T47D (cell line): ENCODE data around the gene GRIA1.

Experiments used
- DNase-seq, 2 experiments: peaks; one replicate each; pipeline versions ENCODE4 v3.0.0 to v3.0.0-alpha.2; 2011 to 2012; ENCODE audit warnings: low read depth in 1 of 2, low spot score in 1 of 2
- JUND ChIP-seq: IDR thresholded peaks from 2 replicates; pipeline ENCODE4 v1.6.1; 2012; ENCODE audit warnings: low read depth
- in situ Hi-C: cut with HindIII; loops from 2 replicates; pipeline ENCODE4 v1.10.0; 2016; ENCODE audit warnings: low sequenced_read_pairs, low pct_unique_long_range_greater_than_20kb

The GRIA1 gene

GRCh38 chr5:153610811-153611210 is 120.3 kb downstream of the GRIA1 start:
- in situ Hi-C loops, result no loop called here

GRCh38 chr5:153613144-153613543 is 122.7 kb downstream of the GRIA1 start:
- no peak for DNase-seq
- TF ChIP-seq JUND, result no peak
- in situ Hi-C loops, result no loop called here

More at GRCh38 chr5:153610811-153611210, 120.3 kb downstream of the GRIA1 start:
- TF ChIP-seq JUND, result no peak
- DNase-seq, result no peak

DNA sequence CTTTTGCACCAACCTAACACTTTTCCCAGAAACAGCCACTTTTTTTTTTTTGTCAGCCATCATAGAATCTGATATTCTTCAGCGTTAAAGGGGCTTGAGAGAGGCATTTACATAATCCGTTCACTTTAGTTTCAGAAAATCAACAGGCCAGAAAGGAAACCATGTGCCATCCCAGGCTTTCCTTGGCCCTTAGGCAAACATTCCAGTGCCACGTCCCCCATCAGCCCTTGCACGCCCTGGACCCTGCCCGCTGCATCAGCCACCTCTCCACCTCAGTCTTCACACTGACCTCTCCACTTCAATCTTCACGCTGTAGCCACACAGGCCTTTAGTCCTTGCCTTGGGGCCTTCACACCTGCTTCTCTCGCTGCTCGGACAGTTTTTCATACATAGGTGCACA is 123.2 kb downstream of the GRIA1 start:
- no peak for DNase-seq
- in situ Hi-C loops, result no loop called here
- no peak for TF ChIP-seq JUND

DNA sequence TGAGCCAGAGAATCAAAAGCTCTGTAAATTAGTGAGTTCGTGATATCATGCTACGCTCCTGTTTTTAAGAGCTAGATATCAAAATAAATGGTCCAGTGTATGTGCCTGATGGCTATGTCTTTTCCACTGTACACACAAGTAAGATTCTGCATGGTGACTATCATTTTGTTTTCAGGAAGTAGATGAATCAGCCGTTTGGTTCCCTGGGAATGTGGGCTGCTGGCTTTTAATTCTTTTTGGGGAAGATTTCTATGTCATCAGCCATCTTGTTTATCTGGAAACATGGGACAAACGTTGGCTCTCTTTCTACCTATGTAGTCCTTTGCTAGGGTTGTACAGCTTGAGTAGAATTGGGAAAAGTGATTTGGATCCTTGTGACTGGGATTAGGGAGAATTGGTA is 126.7 kb downstream of the GRIA1 start:
- DNase-seq, result no peak
- TF ChIP-seq JUND, result no peak
- in situ Hi-C loops, result no loop called here

- in situ Hi-C loops, result no loop called here
- TF ChIP-seq JUND, result no peak
- DNase-seq, result no peak
Measured at GRCh38 chr5:153618307-153618706, 127.8 kb downstream of the GRIA1 start.

DNA sequence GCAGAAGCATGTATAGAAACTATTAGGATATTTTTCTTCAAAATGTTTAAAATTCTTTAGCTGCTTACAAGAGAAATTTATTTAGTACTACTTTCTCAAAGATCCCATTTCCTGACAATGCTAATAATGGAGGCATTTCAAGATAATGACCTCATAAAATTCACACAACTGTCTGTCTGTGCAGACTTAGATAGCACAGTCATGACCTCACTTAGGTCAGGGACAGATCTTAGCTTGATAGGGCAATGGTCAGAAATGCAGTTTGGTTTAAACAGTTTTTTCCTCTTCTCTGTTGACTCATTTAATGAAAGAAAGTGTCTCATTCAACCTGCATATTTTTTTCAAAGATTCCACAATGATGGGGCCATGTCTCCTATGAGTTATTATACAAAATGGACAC is 128.4 kb downstream of the GRIA1 start:
- no peak for DNase-seq
- in situ Hi-C loops, result no loop called here

DNA sequence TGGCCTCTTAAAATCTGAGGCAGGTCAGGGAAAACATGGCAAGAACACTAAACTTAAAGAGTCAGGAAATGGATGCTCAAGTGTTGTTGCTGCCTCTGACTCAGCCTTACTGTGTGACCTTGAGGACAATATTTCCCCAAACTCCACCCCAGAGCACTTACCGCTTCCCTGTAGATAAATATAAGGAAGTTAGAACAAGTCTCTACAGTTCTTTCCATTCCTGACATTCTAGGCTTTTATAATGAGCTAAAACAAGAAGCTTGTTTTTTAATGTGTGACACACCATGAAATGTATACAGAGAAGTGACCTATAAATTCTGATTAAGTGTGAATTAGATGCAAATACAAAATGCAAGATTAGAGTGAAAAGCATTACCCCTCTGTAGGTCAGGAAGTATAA is 129.3 kb downstream of the GRIA1 start:
- in situ Hi-C loops, result no loop called here
- no peak for TF ChIP-seq JUND
- no peak for DNase-seq

More for the DNA sequence above, 128.4 kb downstream of the GRIA1 start:
- TF ChIP-seq JUND, result no peak

- DNase-seq, result no peak
- no peak for TF ChIP-seq JUND
- in situ Hi-C loops, result no loop called here
Measured at GRCh38 chr5:153623124-153623523, 132.7 kb downstream of the GRIA1 start.

- in situ Hi-C loops, result no loop called here
- no peak for TF ChIP-seq JUND
- no peak for DNase-seq
Measured at GRCh38 chr5:153623751-153624450, 133.4 kb downstream of the GRIA1 start.

DNA sequence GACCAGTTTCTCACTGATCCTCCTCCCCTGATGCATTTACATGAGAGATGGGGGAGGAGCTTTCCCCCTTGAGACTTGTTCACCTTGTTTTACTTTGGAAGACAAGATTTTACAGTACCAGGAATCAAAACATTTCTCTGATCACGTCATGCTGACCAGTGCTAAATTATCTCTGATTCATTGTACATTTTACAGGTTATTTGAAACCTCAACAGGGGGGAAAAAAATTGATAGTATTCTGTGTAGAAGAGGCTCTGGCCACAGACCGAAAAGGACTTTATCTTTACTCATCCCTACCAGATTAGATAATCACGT is 133.9 kb downstream of the GRIA1 start:
- in situ Hi-C loops, result no loop called here

DNA sequence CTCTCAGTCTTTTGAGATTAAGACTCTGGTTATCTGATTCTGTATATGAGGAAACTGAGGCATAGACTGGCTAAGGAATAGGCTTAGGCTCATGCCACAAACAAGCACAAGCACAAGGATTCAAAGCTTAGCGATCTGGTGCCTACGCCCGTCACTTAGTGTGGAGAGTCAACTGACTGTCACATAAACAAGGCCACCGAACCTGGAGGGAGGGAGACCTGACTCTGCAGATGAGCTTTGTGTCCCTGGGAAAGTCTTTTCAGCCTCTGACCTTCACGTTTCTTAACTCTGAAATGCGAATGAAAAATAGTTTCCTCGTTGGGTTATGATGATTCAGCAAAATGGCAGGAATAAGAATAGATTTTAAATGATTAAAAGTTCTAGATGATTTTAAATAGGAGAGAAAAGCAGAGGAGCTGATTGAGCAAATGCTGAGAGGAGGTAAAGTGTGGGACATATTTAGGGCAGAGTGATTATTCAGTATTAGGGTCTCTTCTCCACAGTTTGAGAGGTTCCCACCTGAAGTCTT is 135.4 kb downstream of the GRIA1 start:
- TF ChIP-seq JUND, result no peak
- in situ Hi-C loops, result no loop called here
- DNase-seq, result no peak

More for the DNA sequence above, 133.9 kb downstream of the GRIA1 start:
- TF ChIP-seq JUND, result no peak
- DNase-seq, result no peak

GRCh38 chr5:153626836-153627235 is 136.4 kb downstream of the GRIA1 start:
- no peak for TF ChIP-seq JUND
- DNase-seq, result no peak
- in situ Hi-C loops, result no loop called here

DNA sequence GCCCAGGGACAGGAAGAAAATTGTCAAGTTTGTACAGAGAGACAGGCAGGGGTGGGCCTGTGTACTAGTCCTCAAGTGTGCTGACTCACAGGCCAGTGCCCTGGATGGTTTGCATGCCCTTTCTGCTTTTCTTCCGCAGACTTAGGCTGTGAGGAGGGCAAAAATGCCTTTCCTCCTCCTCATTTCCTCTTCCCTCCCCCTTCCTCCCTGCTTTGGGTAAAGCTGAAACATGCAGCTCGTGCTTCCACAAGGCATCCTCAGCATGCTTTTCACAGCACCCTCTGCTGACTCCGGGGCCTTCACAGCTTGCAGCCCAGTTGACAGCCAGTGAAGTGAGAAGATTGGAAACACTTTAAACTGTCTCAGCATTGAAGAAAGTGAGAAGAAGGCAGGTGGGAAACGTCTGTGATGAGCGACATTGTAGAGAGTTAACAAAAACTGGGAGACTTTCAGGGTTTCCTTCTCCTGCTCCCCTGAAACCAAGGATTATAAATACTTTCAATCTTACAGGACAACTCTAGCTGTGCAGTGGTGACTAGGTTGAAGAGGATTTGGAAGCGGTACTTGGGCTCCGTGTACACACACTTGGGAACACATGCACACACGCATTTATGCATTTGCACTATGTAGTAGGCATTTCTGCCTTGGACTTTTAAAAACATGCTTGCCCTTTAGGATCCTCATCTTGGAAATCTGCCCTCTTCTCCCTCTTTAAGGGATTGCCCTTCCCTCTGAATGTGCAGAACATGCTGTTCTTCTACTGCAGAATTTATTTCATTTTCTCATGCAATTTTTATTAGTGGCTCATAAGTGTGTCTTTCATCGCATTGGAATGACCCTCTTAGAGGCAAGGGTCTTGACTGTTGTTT is 138.8 kb downstream of the GRIA1 start:
- in situ Hi-C loops, result no loop called here
- no peak for TF ChIP-seq JUND
- no peak for DNase-seq
